ENCODE data around the gene SMAGP. TPM values are rescaled to one million over a fixed set of nuclear protein-coding genes. Genes with fewer than 3 reads are reported as not detected.
"Not testable (repeated sequence)": the region's sequence is repeated elsewhere in the genome, so short reads cannot be mapped to it uniquely, and the experiment has no call there.

Gene SMAGP
- total RNA-seq, result 1 to 10 TPM in 1 of 2 experiments, under 1 TPM in 1; 0.54 to 1.2 TPM

GRCh38 chr12:51270067-51270950 is at the start of gene SMAGP:
SMAGP (minus strand) TSS chr12:51270415; CDS start chr12:51269278, 1,137 bp downstream.
- Mint-ChIP-seq H3K36me3 (ENCODE audit: low read depth) (no peaks in the 10 kb centered on the region), H3K27ac (no peak within 1 kb of the TSS), H3K4me3 (peak within 1 kb of the TSS; percentile 83), H3K4me1 (ENCODE audit: low read depth) (peaks cover 20% of the 10 kb centered on the region), H3K9me3 (no peaks in the 10 kb centered on the region), H3K27me3 (ENCODE audit: low read depth) (peaks cover 8% of the 10 kb centered on the region)
- CTCF ChIA-PET, result interaction anchor here (0.8 to 5.5 kb wide), 13 partner anchors 8 to 80 kb away, joined by 3 to 86 read pairs (median 4); partner anchors contain the start of gene BIN2
- intact Hi-C loops (cut with micrococcal nuclease), result no loop called here
- peak; percentile 51 for DNase-seq

GRCh38 chr12:51318846-51319599 is 48.8 kb upstream of the SMAGP start:
- Mint-ChIP-seq H3K4me1 (ENCODE audit: low read depth) (peaks cover 66% of the 10 kb centered on the region), H3K4me3 (peak overlapping the region; percentile 25), H3K27ac (peak overlapping the region; percentile 89), H3K36me3 (ENCODE audit: low read depth) (peaks cover 35% of the 10 kb centered on the region), H3K27me3 (ENCODE audit: low read depth) (no peaks in the 10 kb centered on the region), H3K9me3 (peaks cover 2% of the 10 kb centered on the region)
- intact Hi-C loops (cut with micrococcal nuclease), result loop anchor here (1.0 kb wide), 1 partner anchor 9 kb away; no protein-coding TSS in a partner anchor
- CTCF ChIA-PET, result interaction anchor here (0.5 to 1.5 kb wide), 5 partner anchors 11 to 557 kb away, joined by 3 to 9 read pairs (median 4); no protein-coding TSS in a partner anchor
- DNase-seq, result peak; percentile 63

GRCh38 chr12:51318057-51318806 is 48.0 kb upstream of the SMAGP start:
- Mint-ChIP-seq H3K27ac (peak overlapping the region; percentile 89), H3K4me1 (ENCODE audit: low read depth) (peaks cover 68% of the 10 kb centered on the region), H3K36me3 (ENCODE audit: low read depth) (peaks cover 37% of the 10 kb centered on the region)
- H3K4me3 Mint-ChIP-seq; intact Hi-C loops (cut with micrococcal nuclease); DNase-seq; H3K27me3 Mint-ChIP-seq (ENCODE audit: low read depth); H3K9me3 Mint-ChIP-seq: not testable (repeated sequence)
- CTCF ChIA-PET, result interaction anchor here (0.5 to 1.0 kb wide), 5 partner anchors 10 to 706 kb away, joined by 3 to 5 read pairs (median 3); no protein-coding TSS in a partner anchor

GRCh38 chr12:51311389-51311788 is 41.2 kb upstream of the SMAGP start:
- Mint-ChIP-seq H3K27ac (no peak overlapping the region), H3K36me3 (ENCODE audit: low read depth) (peaks cover 23% of the 10 kb centered on the region), H3K27me3 (ENCODE audit: low read depth) (no peaks in the 10 kb centered on the region), H3K4me3 (no peak overlapping the region), H3K4me1 (ENCODE audit: low read depth) (peaks cover 58% of the 10 kb centered on the region), H3K9me3 (no peaks in the 10 kb centered on the region)
- intact Hi-C loops (cut with micrococcal nuclease), result no loop called here
- DNase-seq, result no peak
- CTCF ChIA-PET, result interaction anchor here (0.6 to 1.2 kb wide), 2 partner anchors 30 to 35 kb away, joined by 3 to 8 read pairs; no protein-coding TSS in a partner anchor

- Mint-ChIP-seq H3K36me3 (ENCODE audit: low read depth) (peaks cover 20% of the 10 kb centered on the region), H3K27me3 (ENCODE audit: low read depth) (no peaks in the 10 kb centered on the region), H3K4me1 (ENCODE audit: low read depth) (peaks cover 57% of the 10 kb centered on the region), H3K9me3 (no peaks in the 10 kb centered on the region), H3K27ac (peak overlapping the region; percentile 15), H3K4me3 (no peak overlapping the region)
- intact Hi-C loops (cut with micrococcal nuclease), result loop anchor here (1.0 kb wide), 1 partner anchor 28 kb away; no protein-coding TSS in a partner anchor
- no peak for DNase-seq
- CTCF ChIA-PET, result interaction anchor here (0.7 to 1.2 kb wide), 5 partner anchors 11 to 92 kb away, joined by 3 to 8 read pairs (median 3); no protein-coding TSS in a partner anchor
Observed at GRCh38 chr12:51307655-51308593, 37.7 kb upstream of the SMAGP start.

- H3K4me3 Mint-ChIP-seq, result no peak overlapping the region
- intact Hi-C loops (cut with micrococcal nuclease), result no loop called here
- no peaks in the 10 kb centered on the region for H3K27me3 Mint-ChIP-seq (ENCODE audit: low read depth)
- H3K27ac Mint-ChIP-seq, result no peak overlapping the region
- CTCF ChIA-PET, result interaction anchor here (1.1 to 1.8 kb wide), 2 partner anchors 34 kb away, joined by 4 to 10 read pairs; no protein-coding TSS in a partner anchor
- H3K9me3 Mint-ChIP-seq, result no peaks in the 10 kb centered on the region
- DNase-seq, result no peak
- peaks cover 17% of the 10 kb centered on the region for H3K36me3 Mint-ChIP-seq (ENCODE audit: low read depth)
- H3K4me1 Mint-ChIP-seq (ENCODE audit: low read depth), result peaks cover 46% of the 10 kb centered on the region
Observed at GRCh38 chr12:51306507-51306906, 36.3 kb upstream of the SMAGP start.

- H3K27ac Mint-ChIP-seq; DNase-seq; intact Hi-C loops (cut with micrococcal nuclease); H3K27me3 Mint-ChIP-seq (ENCODE audit: low read depth); H3K4me1 Mint-ChIP-seq (ENCODE audit: low read depth); H3K9me3 Mint-ChIP-seq; H3K4me3 Mint-ChIP-seq: not testable (repeated sequence)
- peaks cover 13% of the 10 kb centered on the region for H3K36me3 Mint-ChIP-seq (ENCODE audit: low read depth)
- CTCF ChIA-PET, result interaction anchor here (0.6 to 0.7 kb wide), 2 partner anchors 17 to 41 kb away, joined by 3 to 5 read pairs; no protein-coding TSS in a partner anchor
Observed at GRCh38 chr12:51300768-51301167, 30.6 kb upstream of the SMAGP start.

- Mint-ChIP-seq H3K27me3 (ENCODE audit: low read depth) (no peaks in the 10 kb centered on the region), H3K27ac (no peak overlapping the region), H3K9me3 (no peaks in the 10 kb centered on the region), H3K4me3 (no peak overlapping the region), H3K4me1 (ENCODE audit: low read depth) (peaks cover 22% of the 10 kb centered on the region), H3K36me3 (ENCODE audit: low read depth) (peaks cover 15% of the 10 kb centered on the region)
- intact Hi-C loops (cut with micrococcal nuclease), result no loop called here
- CTCF ChIA-PET, result interaction anchor here (1.5 kb wide), 1 partner anchor 45 kb away, joined by 5 read pairs; no protein-coding TSS in a partner anchor
- DNase-seq, result no peak
Observed at GRCh38 chr12:51295651-51296050, 25.4 kb upstream of the SMAGP start.

GRCh38 chr12:51294097-51294496 is 23.9 kb upstream of the SMAGP start:
- CTCF ChIA-PET, result interaction anchor here (0.6 to 1.4 kb wide), 5 partner anchors 14 to 364 kb away, joined by 3 to 8 read pairs (median 4); partner anchors contain the start of gene SMAGP

GRCh38 chr12:51293696-51294095 is 23.5 kb upstream of the SMAGP start:
- peaks cover 24% of the 10 kb centered on the region for H3K4me1 Mint-ChIP-seq (ENCODE audit: low read depth)
- no peaks in the 10 kb centered on the region for H3K27me3 Mint-ChIP-seq (ENCODE audit: low read depth)
- H3K9me3 Mint-ChIP-seq, result no peaks in the 10 kb centered on the region
- CTCF ChIA-PET, result interaction anchor here (0.6 to 1.4 kb wide), 8 partner anchors 12 to 364 kb away, joined by 3 to 8 read pairs (median 4); partner anchors contain the start of gene SMAGP
- no peak overlapping the region for H3K4me3 Mint-ChIP-seq
- DNase-seq, result no peak
- H3K36me3 Mint-ChIP-seq (ENCODE audit: low read depth), result peaks cover 16% of the 10 kb centered on the region
- peak overlapping the region; percentile 70 for H3K27ac Mint-ChIP-seq
- intact Hi-C loops (cut with micrococcal nuclease), result no loop called here

More at GRCh38 chr12:51294097-51294496, 23.9 kb upstream of the SMAGP start:
- H3K9me3 Mint-ChIP-seq; H3K4me3 Mint-ChIP-seq; H3K27me3 Mint-ChIP-seq (ENCODE audit: low read depth); intact Hi-C loops (cut with micrococcal nuclease); DNase-seq: not testable (repeated sequence)
- Mint-ChIP-seq H3K27ac (peak overlapping the region; percentile 28), H3K36me3 (ENCODE audit: low read depth) (peaks cover 14% of the 10 kb centered on the region), H3K4me1 (ENCODE audit: low read depth) (peaks cover 24% of the 10 kb centered on the region)
